Endometrial microvascular endothelial cells (primary cell): ENCODE results near the gene BMP8B. TPM values are rescaled to one million over a fixed set of nuclear protein-coding genes. Genes with fewer than 3 reads are reported as not detected.

ENCODE experiments used
- in situ Hi-C: cut with HindIII; loops from 2 replicates; pipeline ENCODE4 v1.10.0; 2017; ENCODE audit warnings: low sequenced_read_pairs, low pct_unique_long_range_greater_than_20kb; ENCODE audit errors: inconsistent ontology term
- total RNA-seq: library from RNA; depleted of rRNA; stranded (reverse); fragments of >200 nt; gene quantifications from one replicate; pipeline ENCODE4 v1.2.3, GENCODE V29; 2015; ENCODE audit errors: inconsistent ontology term

BMP8B gene
- total RNA-seq, 1 donor from 2014 or later, result not detected

DNA sequence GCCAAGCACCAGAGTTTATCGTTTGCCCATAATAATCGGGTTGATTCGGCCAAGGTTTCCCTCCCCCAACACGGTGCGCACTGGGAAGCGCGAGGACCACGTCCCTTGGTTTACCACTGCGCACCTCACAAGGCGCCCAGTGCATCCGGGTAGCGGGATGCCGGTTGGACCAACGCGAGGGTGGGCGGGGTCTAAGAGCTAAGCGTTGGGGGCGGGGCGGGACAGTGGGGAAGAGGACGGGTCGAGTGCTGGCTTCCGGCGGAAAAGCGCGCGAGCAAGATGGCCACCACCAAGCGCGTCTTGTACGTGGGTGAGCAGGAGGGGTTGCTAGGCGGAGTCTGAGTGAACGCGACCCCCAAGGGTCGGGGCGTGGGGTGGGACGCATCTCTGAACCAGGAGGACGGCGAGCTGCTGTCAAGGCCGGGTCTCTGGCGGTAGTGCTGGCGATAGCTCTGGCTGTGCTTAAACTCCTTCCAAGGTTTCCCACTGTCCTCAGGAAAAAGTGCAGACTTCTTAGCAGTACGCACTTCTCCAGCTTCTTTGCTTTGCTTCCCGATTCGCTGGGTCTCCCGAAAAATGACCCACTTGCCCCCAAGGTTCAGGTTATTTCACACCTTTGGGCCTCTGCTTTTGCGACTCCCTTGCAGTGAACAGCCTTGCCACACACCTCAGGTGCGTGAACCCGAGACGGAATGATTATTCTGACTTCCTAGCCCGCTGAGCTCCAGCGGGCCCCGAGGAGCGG lies 49.9 kb downstream of the BMP8B start, which contains the start of gene PPIE:
Gene PPIE, plus strand, starts transcription at position 261 of the 745 bp plus-strand sequence. Its CDS starts 19 bp downstream, at position 280.
- in situ Hi-C loops, result loop anchor here (25.0 kb wide), 1 partner anchor 101 kb away; the partner anchor contains the start of gene HEYL

DNA sequence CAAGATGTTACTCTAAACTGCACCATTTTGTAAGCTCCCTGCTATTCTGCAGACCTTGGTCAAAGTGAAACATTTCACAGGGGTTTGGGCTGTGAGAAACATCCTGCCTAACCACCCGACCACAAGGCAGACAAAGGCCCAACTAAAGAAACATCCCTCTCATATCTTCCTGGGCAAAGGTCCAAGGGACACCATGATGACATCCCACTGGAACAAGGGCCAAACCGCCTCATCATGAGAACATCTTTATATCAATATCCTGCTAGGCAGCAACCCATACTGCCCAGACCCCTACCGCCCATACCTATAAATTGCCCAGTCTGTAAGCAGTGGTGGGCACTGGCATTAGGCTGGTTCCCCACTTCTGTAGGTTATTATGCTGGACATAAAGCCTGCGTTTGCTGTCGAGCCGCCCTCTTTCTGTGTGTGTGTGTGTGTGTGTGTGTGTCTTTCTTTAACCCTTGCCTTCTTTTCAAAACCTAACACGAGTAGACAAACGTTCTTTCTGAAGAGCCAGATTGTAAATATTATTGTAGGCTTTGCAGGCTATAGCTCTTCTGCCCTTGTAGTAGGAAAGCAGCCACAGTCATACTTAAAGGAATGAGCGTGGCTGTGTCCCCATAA lies 51.0 kb downstream of the BMP8B start:
- in situ Hi-C loops, result loop anchor here (25.0 kb wide), 1 partner anchor 100 kb away; the partner anchor contains the start of gene HEYL

DNA sequence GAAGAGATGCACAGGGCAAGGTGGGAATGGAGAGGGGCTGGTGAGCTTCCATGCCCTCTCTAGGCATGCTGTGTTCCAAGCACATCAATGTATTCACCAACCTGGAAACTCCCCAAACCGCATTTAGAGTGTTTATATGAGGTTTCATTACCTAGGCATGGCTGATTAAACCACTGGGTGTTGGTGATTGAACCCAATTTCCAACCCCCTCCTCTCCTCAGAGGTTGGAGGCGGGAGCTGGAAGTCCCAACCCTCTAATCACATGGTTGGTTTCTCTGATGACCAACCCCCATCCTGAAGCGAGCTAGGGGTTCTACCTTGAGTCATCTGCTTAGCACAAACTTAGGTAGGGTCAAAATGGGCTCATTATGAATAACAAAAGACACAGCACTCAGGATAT lies 52.9 kb downstream of the BMP8B start:
- in situ Hi-C loops, result loop anchor here (25.0 kb wide), 1 partner anchor 98 kb away; the partner anchor contains the start of gene HEYL

DNA sequence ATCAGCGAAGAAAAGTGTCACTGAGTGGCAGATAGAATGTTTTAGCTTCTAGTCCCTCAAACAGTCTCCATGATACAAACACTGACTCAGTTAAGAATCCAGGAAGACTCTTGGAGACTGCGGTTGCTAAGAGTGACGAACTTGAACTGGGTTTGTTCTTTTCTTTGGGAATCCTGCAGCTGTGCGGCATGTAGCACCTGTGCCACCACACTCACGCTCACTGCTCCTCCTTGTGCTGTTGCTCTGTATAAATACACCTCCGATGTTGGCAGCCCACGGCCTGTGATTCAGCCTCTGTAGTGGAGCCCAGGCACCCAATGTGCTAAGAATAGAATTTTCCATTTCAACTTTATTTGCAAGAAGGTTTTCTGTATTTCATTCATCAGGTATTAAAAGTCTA lies 55.5 kb downstream of the BMP8B start:
- in situ Hi-C loops, result loop anchor here (25.0 kb wide), 1 partner anchor 96 kb away; the partner anchor contains the start of gene HEYL

DNA sequence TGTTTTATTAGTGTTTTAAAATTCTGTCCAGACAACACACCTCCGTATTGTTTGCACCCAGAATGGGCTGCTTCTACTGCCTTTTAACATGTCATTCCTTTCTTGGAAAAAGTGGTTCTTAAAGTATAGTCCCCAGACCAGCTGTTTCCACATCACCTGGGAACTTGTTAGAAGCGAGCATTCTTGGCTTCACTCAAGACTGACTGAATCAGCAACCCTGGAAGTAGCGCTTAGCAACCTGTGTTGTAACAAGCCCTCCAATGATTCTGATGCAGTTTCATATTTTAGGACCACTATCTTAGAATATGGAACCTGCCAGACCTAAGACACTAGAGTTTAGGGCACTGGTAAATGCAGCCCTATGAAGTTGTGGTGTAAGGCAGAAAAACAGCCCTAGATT lies 55.9 kb downstream of the BMP8B start:
- in situ Hi-C loops, result loop anchor here (25.0 kb wide), 1 partner anchor 95 kb away; the partner anchor contains the start of gene HEYL

GRCh38 chr1:39729842-39730241 lies 58.8 kb downstream of the BMP8B start:
- in situ Hi-C loops, result loop anchor here (25.0 kb wide), 1 partner anchor 93 kb away; the partner anchor contains the start of gene HEYL

DNA sequence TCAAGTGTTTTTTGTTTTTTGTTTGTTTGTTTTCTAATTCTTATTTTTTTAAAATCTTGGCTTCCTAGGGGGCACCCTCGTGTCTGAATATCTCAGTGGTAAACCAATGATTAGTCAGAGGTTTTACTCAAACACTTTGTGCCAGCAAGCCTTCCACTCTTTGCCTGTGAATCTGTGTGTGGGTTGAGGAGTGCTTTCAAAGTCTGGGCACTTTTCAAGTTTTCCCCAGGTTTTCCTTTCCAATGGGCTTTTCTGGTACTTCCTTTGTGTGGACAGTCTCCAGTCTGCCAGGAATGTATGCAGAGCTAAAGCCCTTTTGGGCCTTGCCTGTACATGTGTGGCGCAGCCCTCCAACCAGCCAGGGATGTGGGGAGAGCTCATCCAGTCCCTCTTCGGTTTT lies 59.6 kb downstream of the BMP8B start:
- in situ Hi-C loops, result loop anchor here (25.0 kb wide), 1 partner anchor 92 kb away; the partner anchor contains the start of gene HEYL

DNA sequence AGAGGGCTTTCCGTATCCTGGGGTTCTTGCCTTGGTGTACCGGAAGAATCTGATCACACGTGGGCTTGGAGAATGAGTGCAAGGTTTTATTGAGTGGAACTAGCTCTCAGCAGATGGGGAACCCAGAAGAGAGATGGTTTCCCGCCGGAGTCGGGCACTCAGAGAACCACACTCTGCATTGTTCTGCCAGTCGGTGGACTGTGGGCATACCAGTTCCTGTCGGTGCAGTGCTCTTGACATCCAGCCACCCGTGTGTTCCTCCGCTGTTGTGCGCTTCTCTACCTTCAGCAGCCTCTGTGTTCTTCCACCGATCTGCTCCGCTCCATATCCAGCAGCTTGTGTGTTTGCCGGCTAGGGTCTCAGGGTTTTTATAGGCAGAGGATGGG lies 60.7 kb downstream of the BMP8B start:
- in situ Hi-C loops, result loop anchor here (25.0 kb wide), 1 partner anchor 91 kb away; the partner anchor contains the start of gene HEYL

DNA sequence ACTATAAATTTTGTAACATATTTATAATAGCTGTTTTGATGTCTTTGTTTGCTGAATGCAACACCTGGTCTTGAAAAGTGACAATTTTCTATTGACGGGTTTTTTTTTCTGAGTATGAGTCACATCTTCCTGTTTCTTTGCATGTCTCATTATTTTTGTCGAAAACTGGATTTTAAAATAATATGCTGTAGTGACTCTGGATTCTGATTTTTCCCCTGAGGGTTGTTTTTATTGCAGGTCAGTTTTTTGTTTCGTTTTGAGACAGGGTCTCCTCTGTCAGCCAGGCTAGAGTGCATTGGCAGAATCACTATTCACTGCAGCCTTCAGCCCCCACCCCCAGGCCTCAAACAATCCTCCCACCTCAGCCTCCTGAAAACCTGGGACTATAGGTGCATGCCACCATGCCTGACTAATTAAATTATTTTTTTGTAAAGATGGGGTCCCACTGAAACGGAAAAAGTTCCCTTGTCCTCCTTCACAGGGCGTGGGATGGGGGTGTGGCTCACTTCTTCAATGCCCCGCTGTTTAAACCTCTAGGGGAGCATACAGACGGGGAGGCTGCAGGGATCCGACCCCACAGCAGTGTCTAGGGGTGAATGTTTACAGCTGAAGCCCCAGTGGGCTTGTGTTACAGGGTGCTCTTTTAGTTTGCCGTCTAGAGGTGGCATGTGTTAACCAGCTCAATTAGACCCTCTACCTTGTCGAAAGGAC lies 61.3 kb downstream of the BMP8B start:
- in situ Hi-C loops, result loop anchor here (25.0 kb wide), 1 partner anchor 90 kb away; the partner anchor contains the start of gene HEYL

GRCh38 chr1:39726600-39726999 lies 62.1 kb downstream of the BMP8B start:
- in situ Hi-C loops, result loop anchor here (25.0 kb wide), 1 partner anchor 89 kb away; the partner anchor contains the start of gene HEYL

DNA sequence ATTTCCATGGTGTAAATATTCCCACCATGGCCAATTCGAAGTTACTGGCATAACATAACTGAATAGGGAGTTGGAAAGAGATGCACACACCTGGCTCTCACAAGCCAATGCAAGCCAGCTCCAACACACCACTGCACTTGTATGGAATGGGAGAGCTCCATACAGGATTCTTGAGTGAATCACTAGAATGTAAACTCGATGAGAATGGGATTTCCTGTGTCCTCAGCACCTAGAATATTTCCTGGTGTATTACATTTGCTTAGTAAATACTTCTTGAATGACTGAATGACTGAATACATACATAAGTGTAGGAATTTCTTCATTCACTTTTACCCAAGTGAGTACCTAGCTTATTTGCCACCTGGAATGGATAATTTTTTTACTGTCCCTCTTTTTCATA lies 66.2 kb downstream of the BMP8B start:
- in situ Hi-C loops, result no loop called here

GRCh38 chr1:39721664-39722063 lies 67.0 kb downstream of the BMP8B start:
- in situ Hi-C loops, result no loop called here

DNA sequence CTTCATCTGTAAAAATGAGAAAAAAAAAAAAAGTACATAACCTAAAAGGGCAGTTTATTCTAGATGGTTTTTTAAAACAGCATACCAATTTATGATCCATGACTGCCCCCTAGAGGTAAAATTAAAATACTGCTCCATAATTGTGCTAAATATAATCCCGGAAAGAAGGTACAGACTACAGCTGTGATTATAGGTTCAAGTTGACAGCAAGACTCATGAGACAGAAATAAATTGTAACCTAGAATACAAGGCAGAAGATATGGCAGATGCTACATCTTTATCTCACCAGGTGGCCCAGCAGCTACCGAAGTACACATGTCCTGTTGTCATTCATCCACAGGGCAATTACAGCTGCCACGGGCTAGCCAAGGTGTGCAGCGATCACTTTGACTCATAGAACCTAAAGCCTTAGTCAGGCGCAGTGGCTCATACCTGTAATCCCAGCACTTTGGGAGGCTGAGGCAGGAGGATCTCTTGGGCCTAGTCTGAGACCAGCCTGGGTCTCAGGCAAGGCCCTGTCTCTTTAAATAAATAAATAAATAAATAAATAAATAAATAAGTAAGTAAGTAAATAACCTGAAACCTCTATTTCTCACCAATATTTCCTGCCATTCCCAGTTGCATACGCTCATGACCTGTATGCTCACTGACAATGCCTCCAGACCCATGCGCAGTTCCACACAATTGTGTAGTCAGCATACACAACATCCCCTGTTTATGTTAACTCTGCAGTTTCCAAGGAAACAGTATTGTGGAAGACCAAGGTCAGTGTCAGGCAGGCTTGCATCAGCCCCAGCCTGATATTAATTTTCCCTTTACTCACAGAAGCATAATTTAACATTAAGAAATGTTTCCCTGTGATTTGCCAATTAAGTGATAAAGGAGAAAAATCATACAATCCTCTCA lies 68.3 kb downstream of the BMP8B start:
- in situ Hi-C loops, result no loop called here

DNA sequence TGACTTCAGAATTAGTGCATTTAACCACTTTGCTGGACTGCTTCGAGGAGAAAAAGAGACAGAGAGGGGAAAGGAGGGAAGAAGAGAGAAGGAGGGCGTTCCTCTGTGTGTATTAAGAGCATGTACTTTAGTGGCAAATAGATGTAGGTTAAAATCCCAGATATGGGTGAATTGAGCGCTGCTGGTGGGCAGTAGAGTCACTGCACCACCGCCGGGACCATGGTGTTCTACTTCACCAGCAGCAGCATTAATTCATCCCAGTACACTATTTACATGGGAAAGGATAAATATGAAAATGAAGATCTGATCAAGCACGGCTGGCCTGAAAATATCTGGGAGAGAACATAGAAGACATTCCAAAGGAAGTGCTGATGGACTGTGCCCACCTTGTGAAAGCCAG lies 70.9 kb downstream of the BMP8B start:
- in situ Hi-C loops, result no loop called here

GRCh38 chr1:39713557-39713956 lies 75.1 kb downstream of the BMP8B start:
- in situ Hi-C loops, result no loop called here

GRCh38 chr1:39711966-39712340 lies 76.7 kb downstream of the BMP8B start:
- in situ Hi-C loops, result no loop called here

DNA sequence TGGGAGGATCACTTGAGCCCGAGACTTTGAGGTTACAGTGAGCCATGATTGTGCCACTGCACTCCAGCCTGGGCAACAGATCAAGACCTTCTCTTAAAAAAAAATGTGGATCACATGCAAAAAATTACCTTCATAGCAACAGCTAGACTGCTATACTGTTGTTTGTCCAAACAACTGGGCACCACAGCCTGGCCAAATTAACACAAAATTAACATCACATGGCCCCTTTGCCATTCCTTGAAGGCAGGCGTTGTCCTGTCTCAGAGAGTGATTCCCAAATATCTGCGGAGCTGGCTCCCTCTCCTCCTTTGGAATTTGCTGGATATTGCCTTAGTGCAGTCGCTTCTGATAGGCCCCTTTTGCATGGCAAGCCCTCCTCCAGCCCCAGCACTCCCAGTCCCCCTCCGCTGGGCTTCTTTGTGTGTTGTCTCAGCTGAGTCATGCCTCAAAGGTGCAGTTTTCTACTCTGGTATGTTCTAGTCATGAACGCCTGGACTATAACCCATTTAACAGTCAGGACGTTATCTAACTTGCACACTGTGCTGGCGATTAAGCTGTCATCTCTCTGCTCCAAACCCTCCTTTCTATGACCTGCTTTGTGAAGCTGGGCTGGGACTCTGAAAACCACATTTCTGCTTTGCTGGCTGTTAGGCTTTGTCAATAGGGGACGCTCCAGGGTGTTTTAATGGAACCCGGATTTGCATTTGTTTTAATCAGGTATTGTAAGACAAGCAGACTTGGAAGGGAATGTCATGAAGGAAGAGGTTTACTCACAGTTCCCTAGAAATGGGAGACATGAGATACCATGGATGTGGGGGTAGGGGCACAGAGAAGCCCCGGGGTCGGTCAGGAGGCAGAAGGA lies 77.3 kb downstream of the BMP8B start:
- in situ Hi-C loops, result no loop called here
